B cell (primary cell): ENCODE data around the gene EXT2. TPM values are rescaled to one million over a fixed set of nuclear protein-coding genes. Genes with fewer than 3 reads are reported as not detected.

Source experiments
- ATAC-seq: fragments of 200-7000 bp; cut with Tn5 transposase; one replicate; pipeline ENCODE4 v1.10.0; 2021; ENCODE audit warnings: low read depth, mild to moderate bottlenecking, moderate number of reproducible peaks, moderate library complexity
- CTCF ChIA-PET: fragments of 350-600 bp; sonication (Branson Sonifier 250); formaldehyde crosslinking; loops from one replicate; lab custom pipeline; 2021; ENCODE audit warnings: antibody characterized with exemption, inconsistent platforms; lab: Charles Lee
- POLR2A ChIA-PET: fragments of 350-600 bp; sonication (Branson Sonifier 250); formaldehyde crosslinking; loops from one replicate; lab custom pipeline; 2021; ENCODE audit warnings: antibody characterized with exemption; lab: Charles Lee
- DNase-seq: peaks from one replicate; pipeline ENCODE4 v3.0.0; 2013
- H2AFZ ChIP-seq: 2 replicates; pipeline ENCODE4 v1.6.1; 2012; ENCODE audit warnings: mild to moderate bottlenecking, low read depth, low read length; ENCODE audit not compliant: insufficient read depth, poor library complexity, severe bottlenecking
- H3K27ac ChIP-seq, 2 donors: 1 replicate in 1 of 2; 2 replicates in 1 of 2; pipeline ENCODE4 v1.5.1; 2012 to 2013; ENCODE audit warnings: low read length in 2 of 2, mild to moderate bottlenecking in 2 of 2, moderate library complexity in 1 of 2
- H3K27me3 ChIP-seq, 4 experiments: fragments of 200-600 bp in 1 of 4; sonication (generic) in 1 of 4; replicated peaks in 1 of 4; 1 replicate in 2 of 4; 2 replicates in 2 of 4; pipeline versions ENCODE4 v1.6.1 to v1.7.0; 2013 to 2016; ENCODE audit warnings: low read length in 3 of 4, mild to moderate bottlenecking in 2 of 4, mixed read lengths in 1 of 4, moderate library complexity in 1 of 4; ENCODE audit not compliant: insufficient read depth in 4 of 4, control insufficient read depth in 3 of 4; ENCODE audit errors: control extremely low read depth in 1 of 4
- H3K36me3 ChIP-seq, 2 experiments: replicated peaks in 1 of 2; 1 replicate in 1 of 2; 2 replicates in 1 of 2; pipeline versions ENCODE4 v1.6.1 to v1.7.1; 2013; ENCODE audit warnings: low read length in 1 of 2; ENCODE audit not compliant: insufficient read depth in 2 of 2, control insufficient read depth in 1 of 2; ENCODE audit errors: control extremely low read depth in 1 of 2, extremely low read depth in 1 of 2
- H3K4me1 ChIP-seq, 2 donors: fragments of 200-600 bp in 1 of 2; sonication (generic) in 1 of 2; 1 replicate in 1 of 2; 2 replicates in 1 of 2; pipeline versions ENCODE4 v1.5.1 to v1.6.1; 2013 to 2017; ENCODE audit warnings: low read length in 2 of 2; ENCODE audit not compliant: control insufficient read depth in 2 of 2, insufficient read depth in 2 of 2
- H3K4me2 ChIP-seq: replicated peaks from 2 replicates; pipeline ENCODE3; 2012; ENCODE audit warnings: mild to moderate bottlenecking, low read depth, low read length; ENCODE audit not compliant: poor library complexity, severe bottlenecking
- H3K4me3 ChIP-seq, 5 experiments: fragments of 200-600 bp in 1 of 5; sonication (generic) in 1 of 5; 1 replicate in 3 of 5; 2 replicates in 2 of 5; pipeline versions ENCODE4 v1.5.1 to v1.7.0; 2011 to 2016; ENCODE audit warnings: low read length in 4 of 5, mild to moderate bottlenecking in 4 of 5, low read depth in 2 of 5, control low read depth in 1 of 5, moderate library complexity in 1 of 5; ENCODE audit not compliant: insufficient read depth in 1 of 5; ENCODE audit errors: control extremely low read depth in 1 of 5, extremely low read depth in 1 of 5
- H3K79me2 ChIP-seq: fragments of 200-600 bp; sonication (generic); one replicate; pipeline ENCODE4 v1.6.0; 2016; ENCODE audit warnings: low read length; ENCODE audit not compliant: control insufficient read depth, insufficient read depth
- H3K9ac ChIP-seq: fragments of 200-600 bp; sonication (generic); 2 replicates; pipeline ENCODE4 v1.6.1; 2017; ENCODE audit warnings: mild to moderate bottlenecking, low read length, moderate library complexity
- H3K9me3 ChIP-seq, 3 donors: one replicate each; pipeline versions ENCODE4 v1.6.1 to v1.7.1; 2013; ENCODE audit warnings: low read length in 2 of 3; ENCODE audit not compliant: control insufficient read depth in 2 of 3, insufficient read depth in 1 of 3; ENCODE audit errors: control extremely low read depth in 1 of 3
- H4K20me1 ChIP-seq: 2 replicates; pipeline ENCODE4 v1.6.0; 2012; ENCODE audit warnings: mild to moderate bottlenecking, low read length; ENCODE audit not compliant: insufficient read depth, control insufficient read depth, poor library complexity, severe bottlenecking
- H3K27ac Mint-ChIP-seq: one replicate; pipeline ENCODE4 v1.8.0; 2021; ENCODE audit warnings: mixed read lengths
- H3K27me3 Mint-ChIP-seq: one replicate; pipeline ENCODE4 v1.8.0; 2021; ENCODE audit warnings: mixed read lengths
- H3K4me1 Mint-ChIP-seq: one replicate; pipeline ENCODE4 v1.8.0; 2021; ENCODE audit warnings: mixed read lengths
- H3K4me3 Mint-ChIP-seq: one replicate; pipeline ENCODE4 v1.8.0; 2021; ENCODE audit warnings: mixed read lengths
- H3K9me3 Mint-ChIP-seq: one replicate; pipeline ENCODE4 v1.8.0; 2022; ENCODE audit warnings: mixed read lengths; ENCODE audit not compliant: insufficient read depth
- EZH2 ChIP-seq: IDR thresholded peaks from 2 replicates; pipeline ENCODE4 v1.6.1; 2012; ENCODE audit warnings: borderline replicate concordance, low read depth, mild to moderate bottlenecking, moderate library complexity, low read length; ENCODE audit not compliant: insufficient read depth, poor library complexity, severe bottlenecking
- WGBS: methylation state at CpG from one replicate; pipeline ENCODE4 v1.1.5; 2013; ENCODE audit warnings: missing lambda C conversion rate; ENCODE audit not compliant: insufficient coverage; 5-methylcytosine and 5-hydroxymethylcytosine counted together
- intact Hi-C: fragments of 100-400 bp; cut with micrococcal nuclease; formaldehyde crosslinking; loops from one replicate; pipeline ENCODE4 v1.10.0; 2022
- polyA plus RNA-seq: library from polyadenylated mRNA; depleted of rRNA; stranded (reverse); fragments of >200 nt; gene quantifications from 2 replicates; pipeline ENCODE4 v1.2.3, GENCODE V29; 2012
- total RNA-seq, 2 donors: library from RNA; stranded (reverse); fragments of 120-200 nt in 1 of 2; gene quantifications; 1 replicate in 1 of 2; 2 replicates in 1 of 2; pipeline versions ENCODE4 v1.2.3 to v1.2.4, GENCODE V29; 2013 to 2022
- TF ChIP-seq, protein P1 (sequence below): fragments of 200-600 bp; IDR thresholded peaks from one replicate; pipeline ENCODE4 v1.8.0; 2022; ENCODE audit warnings: antibody characterized with exemption, mild to moderate bottlenecking

The EXT2 gene
- total and polyA plus RNA-seq, 2 donors (not counting 1 experiment from before 2014, with no cell fraction given), result 11.0 to 27.8 TPM

DNA sequence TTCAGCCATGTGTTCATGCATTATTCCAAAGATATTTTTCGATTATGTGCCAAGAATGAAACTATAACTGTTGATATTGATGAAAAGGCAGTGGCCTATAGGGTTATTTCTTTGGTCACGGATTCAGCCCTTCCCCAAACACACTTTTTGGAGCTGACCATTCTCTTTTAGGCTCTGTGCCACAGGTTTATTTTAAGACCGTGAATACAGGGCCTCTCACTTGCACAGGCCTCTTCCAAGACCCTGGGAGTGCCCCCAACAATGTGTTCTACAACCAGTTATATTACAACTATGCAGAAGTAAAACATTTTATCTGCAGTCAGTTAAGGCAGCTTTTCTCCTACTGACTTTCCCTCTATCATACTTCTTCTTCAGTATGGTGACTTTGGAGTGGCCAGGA lies 109.9 kb downstream of the EXT2 start:
- Mint-ChIP-seq H3K27me3 (no peaks in the 10 kb centered on the region), H3K9me3 (no peaks in the 10 kb centered on the region), H3K4me3 (no peak overlapping the region), H3K27ac (no peak overlapping the region), H3K4me1 (no peaks in the 10 kb centered on the region)
- POLR2A ChIA-PET, result no interaction called here
- Histone ChIP-seq H3K27ac (no peak overlapping the region), H4K20me1 (no peaks in the 10 kb centered on the region), H2AFZ (no peak overlapping the region), H3K9me3 (no peaks in the 10 kb centered on the region), H3K4me2 (no peak overlapping the region), H3K79me2 (no peaks in the 10 kb centered on the region), H3K4me3 (no peak overlapping the region), H3K36me3 (peaks cover 0 to 20% of the 10 kb centered on the region in 2 experiments), H3K4me1 (no peaks in the 10 kb centered on the region), H3K9ac (no peak overlapping the region), H3K27me3 (no peaks in the 10 kb centered on the region)
- CTCF ChIA-PET, result no interaction called here
- ATAC-seq (no peak), DNase-seq (no peak)
- WGBS, result 100% methylated on average over 1 of the region's 3 CpGs
- no peak for TF ChIP-seq EZH2
- TF ChIP-seq, protein P1, sequence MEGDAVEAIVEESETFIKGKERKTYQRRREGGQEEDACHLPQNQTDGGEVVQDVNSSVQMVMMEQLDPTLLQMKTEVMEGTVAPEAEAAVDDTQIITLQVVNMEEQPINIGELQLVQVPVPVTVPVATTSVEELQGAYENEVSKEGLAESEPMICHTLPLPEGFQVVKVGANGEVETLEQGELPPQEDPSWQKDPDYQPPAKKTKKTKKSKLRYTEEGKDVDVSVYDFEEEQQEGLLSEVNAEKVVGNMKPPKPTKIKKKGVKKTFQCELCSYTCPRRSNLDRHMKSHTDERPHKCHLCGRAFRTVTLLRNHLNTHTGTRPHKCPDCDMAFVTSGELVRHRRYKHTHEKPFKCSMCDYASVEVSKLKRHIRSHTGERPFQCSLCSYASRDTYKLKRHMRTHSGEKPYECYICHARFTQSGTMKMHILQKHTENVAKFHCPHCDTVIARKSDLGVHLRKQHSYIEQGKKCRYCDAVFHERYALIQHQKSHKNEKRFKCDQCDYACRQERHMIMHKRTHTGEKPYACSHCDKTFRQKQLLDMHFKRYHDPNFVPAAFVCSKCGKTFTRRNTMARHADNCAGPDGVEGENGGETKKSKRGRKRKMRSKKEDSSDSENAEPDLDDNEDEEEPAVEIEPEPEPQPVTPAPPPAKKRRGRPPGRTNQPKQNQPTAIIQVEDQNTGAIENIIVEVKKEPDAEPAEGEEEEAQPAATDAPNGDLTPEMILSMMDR, result no peak
- intact Hi-C loops, result no loop called here

DNA sequence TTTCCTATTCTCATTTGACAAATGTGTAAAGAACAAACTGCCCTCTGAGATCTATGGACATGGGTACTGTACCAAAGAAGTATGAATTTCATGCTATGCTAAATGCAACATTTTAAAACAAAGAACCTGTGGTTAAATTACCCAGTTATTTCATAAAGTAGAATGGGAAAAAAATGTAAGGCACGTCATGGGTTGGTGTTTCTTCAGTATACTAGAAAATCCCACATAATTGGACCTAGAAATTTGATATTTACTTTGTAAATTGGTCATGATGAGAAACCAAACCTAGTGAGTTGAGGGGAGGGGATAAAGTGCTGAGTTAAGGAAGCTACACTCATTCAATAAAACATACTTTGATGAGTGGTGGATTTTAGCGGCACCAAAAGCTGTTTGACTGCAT lies 110.4 kb downstream of the EXT2 start:
- Histone ChIP-seq H3K4me1 (no peaks in the 10 kb centered on the region), H3K36me3 (peaks cover 0 to 20% of the 10 kb centered on the region in 2 experiments), H3K27me3 (no peaks in the 10 kb centered on the region), H3K9ac (no peak overlapping the region), H3K4me2 (no peak overlapping the region), H3K79me2 (no peaks in the 10 kb centered on the region), H3K4me3 (no peak overlapping the region), H2AFZ (no peak overlapping the region), H3K27ac (no peak overlapping the region), H3K9me3 (no peaks in the 10 kb centered on the region), H4K20me1 (no peaks in the 10 kb centered on the region)
- DNase-seq (no peak), ATAC-seq (no peak)
- TF ChIP-seq EZH2, result no peak
- TF ChIP-seq, protein P1, result no peak
- ChIA-PET POLR2A (no interaction called here), CTCF (no interaction called here)
- Mint-ChIP-seq H3K4me1 (no peaks in the 10 kb centered on the region), H3K27ac (no peak overlapping the region), H3K4me3 (no peak overlapping the region), H3K9me3 (no peaks in the 10 kb centered on the region), H3K27me3 (no peaks in the 10 kb centered on the region)
- intact Hi-C loops, result no loop called here
- 100% methylated on average over 1 of the region's 2 CpGs for whole genome bisulfite sequencing
